GM19455 (cell line): ENCODE results near the gene MGME1.

Experiments used
- ATAC-seq: cut with Tn5 transposase; IDR thresholded peaks from one replicate; pipeline ENCODE4 v1.9.1; 2021; ENCODE audit not compliant: unreplicated experiment

MGME1 gene

GRCh38 chr20:17992224-17992637, 23.4 kb downstream of the MGME1 start:
- peak; percentile 48 for ATAC-seq

- ATAC-seq = no peak
Measured at GRCh38 chr20:17992847-17993513, 24.2 kb downstream of the MGME1 start.

- no peak for ATAC-seq
Measured at GRCh38 chr20:17993546-17993945, 24.7 kb downstream of the MGME1 start.

- ATAC-seq = no peak
Measured at GRCh38 chr20:17995967-17996819, 27.4 kb downstream of the MGME1 start.

- no peak for ATAC-seq
Measured at GRCh38 chr20:17998446-17998845, 29.6 kb downstream of the MGME1 start.

GRCh38 chr20:17999566-17999965, 30.7 kb downstream of the MGME1 start:
- ATAC-seq = no peak

GRCh38 chr20:18001131-18001921, 32.5 kb downstream of the MGME1 start:
- no peak for ATAC-seq

- no peak for ATAC-seq
Measured at GRCh38 chr20:18003897-18004296, 35.1 kb downstream of the MGME1 start.

GRCh38 chr20:18004384-18005031, 35.7 kb downstream of the MGME1 start:
- ATAC-seq = no peak

- peak; percentile 88 for ATAC-seq
Measured at GRCh38 chr20:18005170-18005989, 36.6 kb downstream of the MGME1 start.

GRCh38 chr20:18005990-18006364, 37.2 kb downstream of the MGME1 start:
- no peak for ATAC-seq

- ATAC-seq = no peak
Measured at GRCh38 chr20:18006684-18007083, 37.9 kb downstream of the MGME1 start.

GRCh38 chr20:18007534-18008292, 38.9 kb downstream of the MGME1 start:
- no peak for ATAC-seq

- no peak for ATAC-seq
Measured at GRCh38 chr20:18009116-18009515, 40.3 kb downstream of the MGME1 start.

- ATAC-seq = no peak
Measured at GRCh38 chr20:18011482-18011881, 42.7 kb downstream of the MGME1 start.

- no peak for ATAC-seq
Measured at GRCh38 chr20:18011951-18012645, 43.3 kb downstream of the MGME1 start.

GRCh38 chr20:18012901-18013300, 44.1 kb downstream of the MGME1 start:
- no peak for ATAC-seq

- no peak for ATAC-seq
Measured at GRCh38 chr20:18014411-18014810, 45.6 kb downstream of the MGME1 start.

GRCh38 chr20:18016772-18017171, 48.0 kb downstream of the MGME1 start:
- ATAC-seq = no peak
